Measurements from ENCODE around the gene IDE.

DNA sequence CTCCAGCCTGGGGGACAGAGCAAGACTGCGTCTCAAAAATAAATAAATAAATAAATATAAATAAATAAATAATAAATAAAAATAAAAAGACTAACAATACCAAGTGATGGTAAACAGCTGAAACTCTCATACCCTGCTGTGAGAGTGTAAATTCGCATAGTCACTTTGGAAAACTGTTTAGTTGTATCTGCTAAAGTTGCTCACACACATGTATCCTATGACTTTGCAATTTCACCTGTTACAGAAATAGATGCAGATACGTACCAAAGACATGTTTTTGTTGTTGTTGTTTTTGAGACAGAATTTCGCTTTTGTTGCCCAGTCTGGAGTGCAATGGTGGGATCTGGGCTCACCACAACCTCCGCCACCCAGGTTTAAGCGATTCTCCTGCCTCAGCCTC is 135.7 kb downstream of the IDE start:
- TF ChIP-seq, protein P1, sequence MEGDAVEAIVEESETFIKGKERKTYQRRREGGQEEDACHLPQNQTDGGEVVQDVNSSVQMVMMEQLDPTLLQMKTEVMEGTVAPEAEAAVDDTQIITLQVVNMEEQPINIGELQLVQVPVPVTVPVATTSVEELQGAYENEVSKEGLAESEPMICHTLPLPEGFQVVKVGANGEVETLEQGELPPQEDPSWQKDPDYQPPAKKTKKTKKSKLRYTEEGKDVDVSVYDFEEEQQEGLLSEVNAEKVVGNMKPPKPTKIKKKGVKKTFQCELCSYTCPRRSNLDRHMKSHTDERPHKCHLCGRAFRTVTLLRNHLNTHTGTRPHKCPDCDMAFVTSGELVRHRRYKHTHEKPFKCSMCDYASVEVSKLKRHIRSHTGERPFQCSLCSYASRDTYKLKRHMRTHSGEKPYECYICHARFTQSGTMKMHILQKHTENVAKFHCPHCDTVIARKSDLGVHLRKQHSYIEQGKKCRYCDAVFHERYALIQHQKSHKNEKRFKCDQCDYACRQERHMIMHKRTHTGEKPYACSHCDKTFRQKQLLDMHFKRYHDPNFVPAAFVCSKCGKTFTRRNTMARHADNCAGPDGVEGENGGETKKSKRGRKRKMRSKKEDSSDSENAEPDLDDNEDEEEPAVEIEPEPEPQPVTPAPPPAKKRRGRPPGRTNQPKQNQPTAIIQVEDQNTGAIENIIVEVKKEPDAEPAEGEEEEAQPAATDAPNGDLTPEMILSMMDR (IDR thresholded peaks at IDR 0.05), result no peak
- TF ChIP-seq EP300 (IDR thresholded peaks at IDR 0.05), result no peak

All from gastroesophageal sphincter (tissue), 3 donors.